Skin epidermis (tissue), 12 donors: ENCODE results near the gene TUG1.
A peak's percentile ranks its signal among the peaks of the same experiment; 100 is the strongest.

Experiments
- H3K27ac ChIP-seq, 21 experiments: fragments of 200-600 bp; sonication (generic) in 11 of 21; one replicate each; pipeline ENCODE4 v1.5.0; 2020; ENCODE audit warnings: mild to moderate bottlenecking in 3 of 21, inconsistent platforms in 2 of 21, moderate library complexity in 2 of 21
- H3K4me3 ChIP-seq, 7 experiments: fragments of 200-600 bp; sonication (generic) in 2 of 7; one replicate each; pipeline ENCODE4 v1.5.0; 2020; ENCODE audit warnings: inconsistent platforms in 2 of 7, mild to moderate bottlenecking in 2 of 7, moderate library complexity in 1 of 7

The TUG1 gene

GRCh38 chr22:30946354-30946753 is 22.7 kb upstream of the TUG1 start:
- Histone ChIP-seq H3K4me3 (no peak overlapping the region), H3K27ac (peak overlapping the region in 11 of 21 experiments; percentile 3 to 72 (median 61))

GRCh38 chr22:30947173-30947815 is 21.8 kb upstream of the TUG1 start:
- H3K27ac ChIP-seq: peak overlapping the region in 14 of 21 experiments; percentile 3 to 78 (median 60)
- no peak overlapping the region for H3K4me3 ChIP-seq

GRCh38 chr22:30947816-30948454 is 21.1 kb upstream of the TUG1 start:
- Histone ChIP-seq H3K4me3 (no peak overlapping the region), H3K27ac (peak overlapping the region in 11 of 21 experiments; percentile 17 to 78 (median 58))

GRCh38 chr22:30948930-30949342 is 20.1 kb upstream of the TUG1 start:
- peak overlapping the region in 1 of 21 experiments; percentile 0 for H3K27ac ChIP-seq
- H3K4me3 ChIP-seq: no peak overlapping the region

- Histone ChIP-seq H3K27ac (no peak overlapping the region), H3K4me3 (no peak overlapping the region)
Measured at GRCh38 chr22:30949934-30950660, 19.0 kb upstream of the TUG1 start.

DNA sequence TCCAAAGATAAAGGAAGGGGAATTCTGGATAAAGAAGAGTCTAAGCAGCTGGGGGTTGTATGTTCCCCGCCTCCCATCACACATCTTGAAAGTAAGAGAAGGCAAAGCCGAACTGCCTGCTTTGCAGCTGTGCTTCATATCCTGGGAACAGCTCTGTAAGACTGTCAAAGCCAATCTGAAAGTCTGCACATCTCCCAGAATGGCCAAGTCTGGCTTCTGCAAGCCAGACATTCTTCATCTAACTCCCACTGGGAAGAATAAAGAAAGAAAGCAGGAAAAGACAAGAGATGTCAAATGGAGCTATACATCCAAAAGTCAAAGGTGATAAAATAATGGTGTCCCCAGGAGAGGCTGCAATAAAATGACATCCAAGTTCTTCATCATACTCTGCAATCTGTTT is 15.9 kb upstream of the TUG1 start:
- no peak overlapping the region for H3K27ac ChIP-seq
- no peak overlapping the region for H3K4me3 ChIP-seq

DNA sequence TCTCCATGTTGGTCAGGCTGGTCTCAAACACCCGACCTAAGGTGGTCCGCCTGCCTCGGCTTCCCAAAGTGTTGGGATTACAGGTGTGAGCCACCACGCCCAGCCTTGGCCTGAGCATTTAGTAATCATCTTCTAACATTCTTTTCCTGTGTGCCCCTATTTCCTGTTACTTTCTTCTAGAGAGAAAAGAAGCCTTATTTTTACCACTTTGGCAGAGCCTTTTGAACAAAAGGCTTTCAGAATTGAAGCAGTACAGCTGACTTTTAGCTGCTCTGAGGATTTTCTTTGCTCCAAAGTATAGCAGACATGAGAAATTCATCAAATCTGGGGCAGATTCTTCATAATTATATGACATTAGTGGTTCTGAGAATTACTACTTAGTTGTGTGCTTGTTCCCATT is 13.9 kb upstream of the TUG1 start:
- no peak overlapping the region for H3K27ac ChIP-seq
- no peak overlapping the region for H3K4me3 ChIP-seq

GRCh38 chr22:30964858-30965257 is 4.2 kb upstream of the TUG1 start:
- Histone ChIP-seq H3K27ac (no peak overlapping the region), H3K4me3 (no peak overlapping the region)

GRCh38 chr22:30968015-30968923 is 796 bp upstream of the TUG1 start, which contains the start of gene MORC2:
Gene MORC2, minus strand, starts transcription at chr22:30968774. Its CDS starts 885 bp downstream, at chr22:30967889.
- H3K27ac ChIP-seq: peak within 1 kb of the TSS; percentile 92 to 99 (median 97)
- peak within 1 kb of the TSS; percentile 64 to 87 (median 80) for H3K4me3 ChIP-seq

GRCh38 chr22:30969532-30970355 is 679 bp downstream of the TUG1 start:
- peak overlapping the region; percentile 64 to 87 (median 80) for H3K4me3 ChIP-seq

GRCh38 chr22:30970356-30970746 is 1.3 kb downstream of the TUG1 start:
- Histone ChIP-seq H3K27ac (peak overlapping the region in 6 of 21 experiments; percentile 95 to 99 (median 98)), H3K4me3 (peak overlapping the region; percentile 64 to 87 (median 80))

More at GRCh38 chr22:30969532-30970355, 679 bp downstream of the TUG1 start:
- H3K27ac ChIP-seq: peak overlapping the region; percentile 92 to 99 (median 97)

DNA sequence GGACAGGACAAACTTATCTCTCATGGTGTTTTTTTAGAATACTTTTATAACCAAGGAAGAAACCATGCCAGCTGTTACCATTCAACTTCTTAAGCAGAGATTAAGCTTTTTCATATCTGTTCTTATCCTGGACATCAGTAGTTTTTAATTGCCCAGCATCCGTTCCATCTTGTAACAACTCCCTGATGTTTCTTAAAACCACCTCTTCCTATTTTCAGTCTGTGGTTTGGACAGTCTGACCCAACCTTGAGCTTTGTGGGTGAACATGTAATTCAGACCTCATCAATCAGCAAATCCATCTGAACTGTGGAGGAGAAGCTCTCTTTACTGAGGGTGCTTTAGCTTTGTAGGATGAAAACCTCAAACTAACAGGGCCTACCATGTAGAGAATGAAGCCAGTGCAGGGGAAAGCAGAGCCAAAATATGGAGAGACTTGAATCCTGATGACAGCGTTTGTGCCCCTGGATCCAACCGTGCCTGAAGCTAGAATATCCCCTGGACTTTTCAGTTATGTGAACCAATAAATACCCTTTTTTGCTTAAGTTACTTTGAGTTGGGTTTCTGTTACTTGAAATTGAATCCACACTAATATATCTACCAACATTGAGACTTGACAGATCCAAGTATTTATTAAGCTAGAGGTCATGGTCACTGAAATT is 9.4 kb downstream of the TUG1 start:
- Histone ChIP-seq H3K4me3 (no peak overlapping the region), H3K27ac (no peak overlapping the region)

GRCh38 chr22:30979932-30980331 is 10.9 kb downstream of the TUG1 start:
- H3K4me3 ChIP-seq: no peak overlapping the region
- H3K27ac ChIP-seq: no peak overlapping the region

DNA sequence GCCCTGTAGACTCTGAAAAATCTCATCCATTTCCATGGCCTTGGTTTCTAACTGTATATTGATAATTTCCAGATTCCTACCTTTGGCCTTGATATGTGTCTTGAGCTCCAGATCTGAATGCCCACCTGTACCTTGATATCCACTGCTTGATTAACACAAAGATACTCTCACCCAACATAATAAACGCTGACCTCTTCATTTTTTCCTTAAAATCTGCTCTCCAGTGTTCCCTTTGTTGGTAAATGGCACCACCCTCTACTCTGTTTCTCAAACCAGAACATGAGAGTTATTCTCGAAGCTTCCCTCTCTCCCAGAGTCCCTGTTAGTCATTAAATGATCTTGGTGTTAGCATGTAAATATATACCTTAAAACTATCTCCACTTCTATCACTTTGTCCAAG is 13.4 kb downstream of the TUG1 start:
- H3K27ac ChIP-seq: no peak overlapping the region
- H3K4me3 ChIP-seq: no peak overlapping the region

DNA sequence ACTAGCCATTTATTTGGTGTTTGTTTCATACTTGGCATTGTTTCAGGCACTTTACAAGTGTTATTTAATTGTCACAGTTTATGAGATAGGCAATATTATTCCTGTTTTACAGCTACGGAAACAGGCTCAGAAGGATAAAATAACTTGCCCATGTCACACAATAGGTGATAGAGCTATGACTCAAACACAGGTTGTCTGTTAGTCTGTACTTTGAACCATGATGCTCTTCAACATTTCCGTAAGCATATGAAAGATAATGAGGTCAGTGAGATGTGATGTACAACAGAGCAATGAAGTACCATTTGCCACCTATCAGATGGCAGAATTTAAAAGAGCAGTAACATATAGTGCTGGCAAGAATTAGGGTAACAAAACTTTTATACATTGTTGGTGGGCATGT is 15.3 kb downstream of the TUG1 start:
- H3K4me3 ChIP-seq: no peak overlapping the region
- no peak overlapping the region for H3K27ac ChIP-seq

DNA sequence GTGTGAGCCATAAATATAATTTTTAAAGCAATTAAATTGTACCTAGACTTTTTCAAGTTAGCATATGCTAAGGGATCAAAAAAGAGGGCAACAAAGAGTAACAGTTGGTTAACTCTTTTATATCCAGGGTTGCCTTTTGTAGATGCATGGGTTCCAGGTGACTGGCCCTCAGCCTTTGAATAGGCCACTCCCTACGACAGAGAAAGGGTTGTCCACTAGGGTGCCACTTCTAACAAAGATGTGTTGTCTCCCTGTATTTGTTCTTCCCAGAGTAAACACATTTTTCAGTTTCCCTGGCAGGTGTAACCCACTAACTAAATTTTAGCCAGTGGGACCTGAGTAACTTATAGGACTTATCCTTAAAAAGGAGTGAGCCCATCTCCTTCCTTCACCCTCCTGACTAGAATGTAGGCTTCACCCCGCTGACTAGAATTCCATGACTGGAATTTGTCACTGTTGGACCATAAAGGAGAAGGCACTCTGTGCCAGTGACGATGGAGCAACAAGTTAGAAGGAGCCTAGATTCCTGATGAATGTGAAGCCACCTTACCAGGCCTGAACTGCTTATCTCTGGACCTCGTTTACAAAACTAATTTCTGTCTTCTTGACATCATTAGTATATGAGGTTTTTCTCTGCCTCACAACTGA is 16.6 kb downstream of the TUG1 start:
- Histone ChIP-seq H3K4me3 (no peak overlapping the region), H3K27ac (no peak overlapping the region)

DNA sequence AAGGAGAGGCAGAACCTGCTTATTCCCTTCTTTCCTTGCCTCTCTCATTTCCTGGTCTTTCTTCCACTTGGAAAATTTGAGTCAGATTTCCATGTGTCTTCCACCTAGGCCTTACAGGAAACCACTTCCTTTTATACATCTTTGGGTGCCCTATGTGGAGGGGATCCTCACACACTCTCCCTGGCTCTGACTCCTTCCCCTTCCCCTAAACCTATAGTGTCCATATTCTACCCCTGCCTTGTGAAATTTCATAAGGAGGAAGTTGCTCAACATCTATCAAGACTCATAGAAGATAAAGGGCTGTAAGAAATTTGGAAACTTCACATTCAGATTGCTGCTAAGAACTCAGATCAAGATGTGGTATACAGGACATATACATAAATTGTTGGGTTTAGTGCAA is 20.4 kb downstream of the TUG1 start:
- Histone ChIP-seq H3K27ac (no peak overlapping the region), H3K4me3 (no peak overlapping the region)

DNA sequence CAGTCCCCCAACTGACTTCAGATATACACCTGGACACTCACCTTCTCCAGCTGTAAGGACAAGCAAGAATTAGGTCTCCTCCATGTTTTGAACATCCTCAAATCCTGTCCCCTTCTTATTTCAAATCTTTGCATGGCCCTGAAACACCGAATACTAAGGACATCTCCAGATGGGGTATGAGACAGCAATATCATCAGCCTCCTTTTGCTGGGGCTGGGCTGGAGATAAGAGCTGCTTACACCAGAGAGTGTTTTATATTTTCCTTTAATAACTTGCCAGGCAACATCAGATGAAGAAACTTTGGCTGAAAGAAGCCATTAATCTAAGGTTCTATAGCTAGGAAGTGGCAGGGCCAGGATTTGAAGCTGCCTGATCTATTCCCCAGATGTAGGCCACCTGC is 21.6 kb downstream of the TUG1 start:
- Histone ChIP-seq H3K4me3 (no peak overlapping the region), H3K27ac (no peak overlapping the region)
